Measurements from ENCODE around the gene KIRREL3. TPM values are rescaled to one million over a fixed set of nuclear protein-coding genes. Genes with fewer than 3 reads are reported as not detected.

KIRREL3 gene
- total and polyA plus RNA-seq, 2 donors (not counting 3 experiments of a cell fraction or from before 2014, with no cell fraction given) = not detected

DNA sequence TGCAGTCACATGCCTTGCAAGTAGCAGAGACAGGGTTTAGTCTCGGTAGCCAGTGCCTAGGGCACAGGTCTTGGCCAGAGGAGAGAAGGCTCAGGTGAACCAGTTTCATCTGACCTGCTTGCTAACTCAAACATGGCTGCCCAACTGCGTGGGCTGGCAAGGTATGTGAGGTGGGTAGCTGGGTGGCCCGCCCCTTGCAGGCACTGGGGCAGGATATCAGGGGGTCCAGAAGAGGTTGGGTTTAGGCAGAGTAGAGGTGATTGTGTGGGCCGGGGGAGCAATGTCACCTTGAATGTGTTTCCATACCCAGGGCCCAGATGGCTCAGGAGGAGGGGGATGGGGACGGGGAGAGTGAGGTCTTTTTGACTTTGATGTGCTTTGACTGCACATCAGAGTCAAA is 607.4 kb downstream of the KIRREL3 start:
- Histone ChIP-seq H3K9ac (replicated peaks; ENCODE audit: extremely low read depth, insufficient read depth, low read length) (no peak overlapping the region), H3K4me1 (ENCODE audit: control insufficient read depth, extremely low read depth, insufficient read depth, low read length) (no peaks in the 10 kb centered on the region), H3K27ac (ENCODE audit: insufficient read depth, low read depth, low read length) (no peak overlapping the region), H3K9me1 (replicated peaks; ENCODE audit: control insufficient read depth, extremely low read depth, insufficient read depth, low read length) (no peaks in the 10 kb centered on the region), H3K27me3 (ENCODE audit: control insufficient read depth in 2 of 2, insufficient read depth in 2 of 2, low read length in 2 of 2) (no peaks in the 10 kb centered on the region), H3K79me2 (ENCODE audit: control insufficient read depth, insufficient read depth, low read length) (no peaks in the 10 kb centered on the region), H3K4me3 (replicated peaks in 1 of 3; ENCODE audit: insufficient read depth in 1 of 3, low read depth in 1 of 3, low read length in 3 of 3) (no peak overlapping the region), H4K20me1 (replicated peaks; ENCODE audit: control insufficient read depth, extremely low read depth, insufficient read depth, low read length) (no peaks in the 10 kb centered on the region), H3K9me3 (replicated peaks; ENCODE audit: control insufficient read depth, insufficient read depth, low read length) (no peaks in the 10 kb centered on the region), H3K36me3 (ENCODE audit: control insufficient read depth in 2 of 2, extremely low read depth in 1 of 2, insufficient read depth in 2 of 2, low read length in 2 of 2) (no peaks in the 10 kb centered on the region), H2AFZ (ENCODE audit: low read depth, low read length) (no peak overlapping the region), H3K4me2 (ENCODE audit: insufficient read depth, low read length) (no peak overlapping the region)
- DNase-seq (ENCODE audit: low read depth, low spot score) (no peak), FAIRE-seq (no peak)
- POLR2A ChIA-PET = no interaction called here
- dilution Hi-C loops (cut with MboI; ENCODE audit: extremely low pct_ligation_motif_present, low sequenced_read_pairs) (no loop called here), intact Hi-C loops (cut with micrococcal nuclease) (no loop called here)
- BruUV-seq (replicated peaks) = no TSS peak
- TF ChIP-seq JUN (IDR thresholded peaks at IDR 0.05; ENCODE audit: borderline replicate concordance, insufficient read depth, insufficient read length, low read depth) (no peak), GATA2 (IDR thresholded peaks at IDR 0.05; ENCODE audit: insufficient read depth, insufficient read length, low read depth, low read length) (no peak)
- TF ChIP-seq, protein P1, sequence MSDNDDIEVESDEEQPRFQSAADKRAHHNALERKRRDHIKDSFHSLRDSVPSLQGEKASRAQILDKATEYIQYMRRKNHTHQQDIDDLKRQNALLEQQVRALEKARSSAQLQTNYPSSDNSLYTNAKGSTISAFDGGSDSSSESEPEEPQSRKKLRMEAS (IDR thresholded peaks at IDR 0.05; ENCODE audit: insufficient read depth, insufficient read length) = no peak
- CTCF ChIA-PET = interaction anchor here (1.6 kb wide), 1 partner anchor 82 kb away, joined by 12 read pairs; no protein-coding TSS in a partner anchor

DNA sequence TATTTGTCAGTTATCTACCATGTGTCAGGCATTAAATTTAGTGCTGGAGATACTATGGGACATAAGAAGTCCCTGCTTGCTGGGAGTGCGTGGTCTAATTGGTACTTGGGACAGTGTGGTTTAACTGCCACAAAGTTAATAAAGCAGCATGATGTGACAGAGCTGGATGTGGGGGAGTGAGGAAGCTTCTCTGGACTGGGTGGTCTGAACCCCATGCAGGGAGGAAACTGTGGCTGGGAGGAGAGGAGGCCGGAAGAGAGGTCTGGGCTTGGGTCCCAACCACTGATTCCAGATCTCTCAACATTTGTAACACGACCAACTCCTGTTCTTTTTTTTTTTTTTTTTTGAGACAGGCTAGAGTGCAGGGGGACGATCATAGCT is 607.9 kb downstream of the KIRREL3 start:
- Histone ChIP-seq H3K79me2 (ENCODE audit: control insufficient read depth, insufficient read depth, low read length) (no peaks in the 10 kb centered on the region), H4K20me1 (replicated peaks; ENCODE audit: control insufficient read depth, extremely low read depth, insufficient read depth, low read length) (no peaks in the 10 kb centered on the region), H3K27ac (ENCODE audit: insufficient read depth, low read depth, low read length) (no peak overlapping the region), H3K36me3 (ENCODE audit: control insufficient read depth in 2 of 2, extremely low read depth in 1 of 2, insufficient read depth in 2 of 2, low read length in 2 of 2) (no peaks in the 10 kb centered on the region), H3K9ac (replicated peaks; ENCODE audit: extremely low read depth, insufficient read depth, low read length) (no peak overlapping the region), H3K9me1 (replicated peaks; ENCODE audit: control insufficient read depth, extremely low read depth, insufficient read depth, low read length) (no peaks in the 10 kb centered on the region), H3K27me3 (ENCODE audit: control insufficient read depth in 2 of 2, insufficient read depth in 2 of 2, low read length in 2 of 2) (no peaks in the 10 kb centered on the region), H3K4me2 (ENCODE audit: insufficient read depth, low read length) (no peak overlapping the region), H3K4me1 (ENCODE audit: control insufficient read depth, extremely low read depth, insufficient read depth, low read length) (no peaks in the 10 kb centered on the region), H3K4me3 (replicated peaks in 1 of 3; ENCODE audit: insufficient read depth in 1 of 3, low read depth in 1 of 3, low read length in 3 of 3) (no peak overlapping the region), H3K9me3 (replicated peaks; ENCODE audit: control insufficient read depth, insufficient read depth, low read length) (no peaks in the 10 kb centered on the region), H2AFZ (ENCODE audit: low read depth, low read length) (no peak overlapping the region)
- dilution Hi-C loops (cut with MboI; ENCODE audit: extremely low pct_ligation_motif_present, low sequenced_read_pairs) = no loop called here
- DNase-seq (ENCODE audit: low read depth, low spot score) = no peak
- no peak for FAIRE-seq
- CTCF ChIA-PET = interaction anchor here (0.7 to 1.6 kb wide), 2 partner anchors 82 to 89 kb away, joined by 4 to 12 read pairs; partner anchors contain the start of gene DCPS
- POLR2A ChIA-PET = no interaction called here
- intact Hi-C loops (cut with micrococcal nuclease) = loop anchor here (1.0 kb wide), 1 partner anchor 82 kb away; no protein-coding TSS in a partner anchor
- TF ChIP-seq, protein P1 (IDR thresholded peaks at IDR 0.05; ENCODE audit: insufficient read depth, insufficient read length) = no peak
- TF ChIP-seq GATA2 (IDR thresholded peaks at IDR 0.05; ENCODE audit: insufficient read depth, insufficient read length, low read depth, low read length) = no peak
- no peak for TF ChIP-seq POLR2AphosphoS5 (IDR thresholded peaks at IDR 0.05; ENCODE audit: insufficient read depth, low read depth, low read length)
- no peak for TF ChIP-seq POLR2A (IDR thresholded peaks at IDR 0.05; ENCODE audit: low read depth, low read length)
- no TSS peak for BruUV-seq (replicated peaks)

All from endothelial cell of umbilical vein (primary cell).